Ovary (tissue), 9 donors: ENCODE results near the gene KLHL28. TPM values are rescaled to one million over a fixed set of nuclear protein-coding genes. Genes with fewer than 3 reads are reported as not detected.
"Not testable (repeated sequence)": the region's sequence is repeated elsewhere in the genome, so short reads cannot be mapped to it uniquely, and the experiment has no call there.

Experiments
- DNase-seq, 5 donors: peaks; one replicate each; pipeline ENCODE4 v3.0.0-alpha.2; 2019 to 2020
- H3K27ac ChIP-seq, 2 donors: fragments of 200-600 bp; one replicate each; pipeline versions ENCODE4 v1.5.1 to v1.8.0; 2019 to 2022
- H3K27me3 ChIP-seq: fragments of 200-600 bp; one replicate; pipeline ENCODE4 v1.8.0; 2022
- H3K36me3 ChIP-seq: fragments of 200-600 bp; sonication (generic); one replicate; pipeline ENCODE4 v1.5.1; 2019
- H3K4me1 ChIP-seq: one replicate; pipeline ENCODE4 v1.8.1; 2013; ENCODE audit warnings: mild to moderate bottlenecking, moderate library complexity; ENCODE audit not compliant: insufficient read depth
- H3K4me3 ChIP-seq: fragments of 200-600 bp; sonication (generic); one replicate; pipeline ENCODE4 v1.5.1; 2017
- H3K9me3 ChIP-seq, 2 donors: fragments of 200-600 bp in 1 of 2; sonication (generic) in 1 of 2; one replicate each; pipeline versions ENCODE4 v1.5.1 to v1.8.1; 2013 to 2019; ENCODE audit warnings: mild to moderate bottlenecking in 1 of 2, moderate library complexity in 1 of 2
- CTCF ChIP-seq, 3 donors: fragments of 450-650 bp in 2 of 3; fragments of 200-600 bp in 1 of 3; IDR thresholded peaks; one replicate each; pipeline versions ENCODE4 v1.5.1 to v1.8.0; 2016 to 2022; ENCODE audit warnings: antibody characterized with exemption in 3 of 3, mild to moderate bottlenecking in 1 of 3
- EP300 ChIP-seq: sonication (generic); formaldehyde crosslinking; IDR thresholded peaks from one replicate; pipeline ENCODE4 v1.6.1; 2017; ENCODE audit warnings: antibody characterized with exemption
- POLR2A ChIP-seq: fragments of 450-650 bp; IDR thresholded peaks from one replicate; pipeline ENCODE4 v1.6.1; 2017; ENCODE audit warnings: antibody characterized with exemption, mild to moderate bottlenecking, moderate library complexity
- WGBS, 3 donors: extraction: QIAGEN DNeasy Blood & Tissue Kit in 1 of 3; methylation state at CpG; one replicate each; pipeline versions ENCODE4 v1.1.5 to v1.1.7; 2013 to 2017; 5-methylcytosine and 5-hydroxymethylcytosine counted together
- intact Hi-C, 4 donors: fragments of 100-400 bp; cut with DNase I; formaldehyde crosslinking; loops; one replicate each; pipeline versions ENCODE4 v1.11.0 to v1.15.1; 2022 to 2023
- polyA plus RNA-seq, 2 donors: library from polyadenylated mRNA; stranded (reverse); fragments of 200-250 nt in 1 of 2; fragments of 350-450 nt in 1 of 2; fragmentation: Illumina TruSeq in 1 of 2; extraction: RNeasy Lipid Tissue Mini Kit (QIAGEN cat#74804) in 1 of 2; gene quantifications; one replicate each; pipeline ENCODE4 v1.2.3, GENCODE V29; 2013 to 2014
- total RNA-seq, 7 donors: library from RNA; depleted of rRNA in 2 of 7; stranded (reverse); fragments of >200 nt in 2 of 7; fragmentation: NEBNext Ultra II Directional in 3 of 7; extraction: Animal tissue kit (Norgen Biotek cat#: 25700) in 3 of 7; gene quantifications; one replicate each; pipeline versions ENCODE4 v1.1.0 to v1.2.4, GENCODE V29; 2016 to 2023
- donor health status: DM: no; HTN: no; CAD: no; lungs with moderate emphysema.
- donor health status: DM: no; HTN: no; CAD: no.
- donor health status: Bipolar disorder and iron deficiency.
- donor health status: DM: yes; HTN: yes; CAD: no.
- donor health status: DM: no; HTN: no; CAD: no.
- donor health status: DM: yes; HTN: yes; CAD: no.

KLHL28 gene
- total and polyA plus RNA-seq, 9 donors: 4.4 to 16.4 (median 14.7) TPM

- no peak for DNase-seq
- intact Hi-C loops: no loop called here
- no peaks in the 10 kb centered on the region for H3K27me3 ChIP-seq
- no peaks in the 10 kb centered on the region for H3K36me3 ChIP-seq
- H3K4me1 ChIP-seq: no peaks in the 10 kb centered on the region
- TF ChIP-seq EP300 (no peak), POLR2A (no peak), CTCF (IDR thresholded peaks at IDR 0.05) (no peak)
- H3K27ac ChIP-seq: no peak overlapping the region
- no peaks in the 10 kb centered on the region for H3K9me3 ChIP-seq
- WGBS, 3 donors: 65 to 79% (median 69%) methylated on average over 2 of the region's 2 CpGs
- H3K4me3 ChIP-seq: no peak overlapping the region
These were observed 68.2 kb downstream of the KLHL28 start for GRCh38 chr14:44893535-44893934.

- intact Hi-C loops, H3K27me3 ChIP-seq, H3K36me3 ChIP-seq, H3K4me1 ChIP-seq, H3K4me3 ChIP-seq, H3K9me3 ChIP-seq, H3K27ac ChIP-seq, DNase-seq: not testable (repeated sequence)
- WGBS, 3 donors: 66 to 71% (median 68%) methylated on average over 2 of the region's 3 CpGs
These were observed 69.9 kb downstream of the KLHL28 start for GRCh38 chr14:44891726-44892372.

- no peak overlapping the region for H3K27ac ChIP-seq
- DNase-seq: no peak
- whole genome bisulfite sequencing, 3 donors: 30 to 43% (median 37%) methylated on average over 4 of the region's 4 CpGs
- H3K36me3 ChIP-seq: no peaks in the 10 kb centered on the region
- H3K27me3 ChIP-seq: no peaks in the 10 kb centered on the region
- no peak for TF ChIP-seq EP300
- H3K4me1 ChIP-seq: no peaks in the 10 kb centered on the region
- intact Hi-C loops: no loop called here
- no peaks in the 10 kb centered on the region for H3K9me3 ChIP-seq
- H3K4me3 ChIP-seq: no peak overlapping the region
These were observed 71.9 kb downstream of the KLHL28 start for GRCh38 chr14:44889595-44890471.

GRCh38 chr14:44887596-44887955 lies 74.2 kb downstream of the KLHL28 start:
- Histone ChIP-seq H3K4me1 (no peaks in the 10 kb centered on the region), H3K9me3 (no peaks in the 10 kb centered on the region), H3K27me3 (no peaks in the 10 kb centered on the region), H3K36me3 (no peaks in the 10 kb centered on the region), H3K27ac (no peak overlapping the region), H3K4me3 (no peak overlapping the region)
- no peak for DNase-seq
- intact Hi-C loops: no loop called here
- WGBS, 3 donors: 95 to 99% (median 97%) methylated on average over 16 of the region's 16 CpGs
- TF ChIP-seq EP300: no peak
- no peak for TF ChIP-seq CTCF (IDR thresholded peaks at IDR 0.05)
- TF ChIP-seq POLR2A: no peak

GRCh38 chr14:44886860-44887595 lies 74.7 kb downstream of the KLHL28 start:
- Histone ChIP-seq H3K4me1 (no peaks in the 10 kb centered on the region), H3K27me3 (no peaks in the 10 kb centered on the region), H3K27ac (no peak overlapping the region), H3K4me3 (no peak overlapping the region), H3K36me3 (no peaks in the 10 kb centered on the region), H3K9me3 (no peaks in the 10 kb centered on the region)
- intact Hi-C loops: no loop called here
- no peak for DNase-seq
- no peak for TF ChIP-seq EP300
- no peak for TF ChIP-seq CTCF (IDR thresholded peaks at IDR 0.05)
- no peak for TF ChIP-seq POLR2A
- WGBS, 3 donors: 94 to 96% (median 96%) methylated on average over 35 of the region's 35 CpGs
